Measurements from ENCODE around the gene JAKMIP1. TPM values are rescaled to one million over a fixed set of nuclear protein-coding genes. Genes with fewer than 3 reads are reported as not detected.
A peak's percentile ranks its signal among the peaks of the same experiment; 100 is the strongest.

JAKMIP1 gene
- polyA plus RNA-seq, 3 donors, result 0.08 TPM; not detected in 2

GRCh38 chr4:6178757-6179156, 21.6 kb downstream of the JAKMIP1 start:
- peaks cover 0 to 9% of the 10 kb centered on the region in 2 donors for H3K9me3 ChIP-seq (replicated peaks in 1 of 2; ENCODE audit: control insufficient read depth in 1 of 2, insufficient read depth in 1 of 2, low read length in 2 of 2)
- DNase-seq, result no peak
- H3K9ac ChIP-seq (ENCODE audit: insufficient read depth, low read length, poor library complexity, severe bottlenecking), result no peak overlapping the region
- H4K20me1 ChIP-seq (ENCODE audit: insufficient read depth, low read length), result no peaks in the 10 kb centered on the region
- peaks cover 0 to 9% (median 3%) of the 10 kb centered on the region in 3 donors for H3K27me3 Mint-ChIP-seq (ENCODE audit: low read depth in 3 of 3)
- H3K4me1 Mint-ChIP-seq, result no peaks in the 10 kb centered on the region
- no peak overlapping the region for H3K27ac ChIP-seq (ENCODE audit: low read depth in 1 of 2, low read length in 2 of 2)
- H3K27me3 ChIP-seq (ENCODE audit: control insufficient read depth in 2 of 2, insufficient read depth in 2 of 2, low read length in 2 of 2), result no peaks in the 10 kb centered on the region
- no peak overlapping the region for H2AFZ ChIP-seq (ENCODE audit: insufficient read depth, low read depth, low read length, poor library complexity, severe bottlenecking)
- H3K4me2 ChIP-seq (replicated peaks; ENCODE audit: extremely low read depth, low read length, poor library complexity, severe bottlenecking), result no peak overlapping the region
- no peak overlapping the region for H3K27ac Mint-ChIP-seq
- no peaks in the 10 kb centered on the region for H3K36me3 Mint-ChIP-seq
- no peak overlapping the region for H3K4me3 Mint-ChIP-seq
- peaks cover 2 to 22% (median 11%) of the 10 kb centered on the region in 7 donors for H3K9me3 Mint-ChIP-seq
- H3K79me2 ChIP-seq (ENCODE audit: insufficient read depth, low read length), result no peaks in the 10 kb centered on the region
- no peaks in the 10 kb centered on the region for H3K4me1 ChIP-seq (ENCODE audit: control insufficient read depth in 1 of 2, insufficient read depth in 2 of 2, low read length in 2 of 2)
- intact Hi-C loops (cut with micrococcal nuclease), result no loop called here
- no peak overlapping the region for H3K4me3 ChIP-seq (replicated peaks in 1 of 3; ENCODE audit: low read depth in 2 of 3, low read length in 3 of 3)
- WGBS (ENCODE audit: insufficient coverage), result 96% methylated on average over 4 of the region's 4 CpGs
- no peaks in the 10 kb centered on the region for H3K36me3 ChIP-seq (replicated peaks in 1 of 2; ENCODE audit: control insufficient read depth in 1 of 2, insufficient read depth in 2 of 2, low read length in 2 of 2)
- no peak for TF ChIP-seq CTCF (IDR thresholded peaks at IDR 0.05)

- H3K4me1 Mint-ChIP-seq, result no peaks in the 10 kb centered on the region
Observed at GRCh38 chr4:6177587-6178197, 22.7 kb downstream of the JAKMIP1 start.

More at GRCh38 chr4:6177587-6178197, 22.7 kb downstream of the JAKMIP1 start:
- Histone ChIP-seq H3K79me2 (ENCODE audit: insufficient read depth, low read length) (no peaks in the 10 kb centered on the region), H4K20me1 (ENCODE audit: insufficient read depth, low read length) (no peaks in the 10 kb centered on the region), H3K9ac (ENCODE audit: insufficient read depth, low read length, poor library complexity, severe bottlenecking) (no peak overlapping the region), H3K27ac (ENCODE audit: low read depth in 1 of 2, low read length in 2 of 2) (no peak overlapping the region), H3K36me3 (replicated peaks in 1 of 2; ENCODE audit: control insufficient read depth in 1 of 2, insufficient read depth in 2 of 2, low read length in 2 of 2) (no peaks in the 10 kb centered on the region), H3K27me3 (ENCODE audit: control insufficient read depth in 2 of 2, insufficient read depth in 2 of 2, low read length in 2 of 2) (no peaks in the 10 kb centered on the region), H3K9me3 (replicated peaks in 1 of 2; ENCODE audit: control insufficient read depth in 1 of 2, insufficient read depth in 1 of 2, low read length in 2 of 2) (peaks cover 0 to 9% of the 10 kb centered on the region in 2 donors), H3K4me3 (replicated peaks in 1 of 3; ENCODE audit: low read depth in 2 of 3, low read length in 3 of 3) (no peak overlapping the region), H3K4me1 (ENCODE audit: control insufficient read depth in 1 of 2, insufficient read depth in 2 of 2, low read length in 2 of 2) (no peaks in the 10 kb centered on the region), H3K4me2 (replicated peaks; ENCODE audit: extremely low read depth, low read length, poor library complexity, severe bottlenecking) (no peak overlapping the region), H2AFZ (ENCODE audit: insufficient read depth, low read depth, low read length, poor library complexity, severe bottlenecking) (no peak overlapping the region)
- WGBS (ENCODE audit: insufficient coverage), result 65% methylated on average over 4 of the region's 9 CpGs
- no peak for DNase-seq
- Mint-ChIP-seq H3K9me3 (peaks cover 2 to 22% (median 11%) of the 10 kb centered on the region in 7 donors), H3K4me3 (peak overlapping the region in 1 of 2 donors; percentile 16), H3K27ac (no peak overlapping the region), H3K36me3 (no peaks in the 10 kb centered on the region), H3K27me3 (ENCODE audit: low read depth in 3 of 3) (peaks cover 0 to 9% (median 0%) of the 10 kb centered on the region in 3 donors)
- intact Hi-C loops (cut with micrococcal nuclease), result no loop called here
- no peak for TF ChIP-seq CTCF (IDR thresholded peaks at IDR 0.05)

Data from CD14-positive monocyte (primary cell).